Measurements from ENCODE around the gene PRSS27.

DNA sequence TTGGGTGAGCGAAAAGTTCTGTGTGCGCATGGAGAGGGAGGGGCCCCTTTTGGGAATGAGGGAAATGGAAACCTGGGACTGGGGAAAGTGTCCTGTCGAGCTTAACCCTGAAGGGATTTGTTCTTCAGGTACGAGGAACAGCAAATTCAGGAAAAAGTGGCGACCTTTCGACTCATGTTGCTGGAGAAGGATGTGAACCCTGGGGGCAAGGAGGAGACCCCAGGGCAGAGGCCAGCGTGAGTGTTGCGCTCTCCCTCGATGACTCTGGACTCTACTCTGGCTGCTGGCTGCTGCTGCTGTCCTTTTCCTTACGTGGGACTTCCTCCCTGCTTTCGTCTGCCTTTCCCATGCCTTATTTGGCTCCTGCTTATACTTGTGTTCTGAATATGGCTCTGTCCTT, 37.3 kb upstream of the PRSS27 start:
- TF ChIP-seq, protein P1, sequence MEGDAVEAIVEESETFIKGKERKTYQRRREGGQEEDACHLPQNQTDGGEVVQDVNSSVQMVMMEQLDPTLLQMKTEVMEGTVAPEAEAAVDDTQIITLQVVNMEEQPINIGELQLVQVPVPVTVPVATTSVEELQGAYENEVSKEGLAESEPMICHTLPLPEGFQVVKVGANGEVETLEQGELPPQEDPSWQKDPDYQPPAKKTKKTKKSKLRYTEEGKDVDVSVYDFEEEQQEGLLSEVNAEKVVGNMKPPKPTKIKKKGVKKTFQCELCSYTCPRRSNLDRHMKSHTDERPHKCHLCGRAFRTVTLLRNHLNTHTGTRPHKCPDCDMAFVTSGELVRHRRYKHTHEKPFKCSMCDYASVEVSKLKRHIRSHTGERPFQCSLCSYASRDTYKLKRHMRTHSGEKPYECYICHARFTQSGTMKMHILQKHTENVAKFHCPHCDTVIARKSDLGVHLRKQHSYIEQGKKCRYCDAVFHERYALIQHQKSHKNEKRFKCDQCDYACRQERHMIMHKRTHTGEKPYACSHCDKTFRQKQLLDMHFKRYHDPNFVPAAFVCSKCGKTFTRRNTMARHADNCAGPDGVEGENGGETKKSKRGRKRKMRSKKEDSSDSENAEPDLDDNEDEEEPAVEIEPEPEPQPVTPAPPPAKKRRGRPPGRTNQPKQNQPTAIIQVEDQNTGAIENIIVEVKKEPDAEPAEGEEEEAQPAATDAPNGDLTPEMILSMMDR (IDR thresholded peaks at IDR 0.05; ENCODE audit: low read depth, low read length, poor library complexity, severe bottlenecking) = no peak
- TF ChIP-seq EZH2phosphoT487 (IDR thresholded peaks at IDR 0.05; ENCODE audit: borderline replicate concordance, low read length) = no peak

Measured in DOHH2 (cell line).